GM23338 (cell line): ENCODE data around the gene UCN3. TPM values are rescaled to one million over a fixed set of nuclear protein-coding genes. Genes with fewer than 3 reads are reported as not detected.

Experiments used
- ATAC-seq: fragments of 200-7000 bp; cut with Tn5 transposase; 3 replicates; pipeline ENCODE4 v1.9.1; 2020
- DNase-seq: peaks from one replicate; pipeline ENCODE4 v3.0.0-alpha.2; 2015; ENCODE audit warnings: low spot score
- H2AFZ ChIP-seq: fragments of 200-600 bp; sonication (generic); 2 replicates; pipeline ENCODE4 v1.8.0; 2016; ENCODE audit warnings: antibody characterized with exemption, mild to moderate bottlenecking, moderate library complexity
- H3F3A ChIP-seq: fragments of 200-600 bp; sonication (generic); replicated peaks from 2 replicates; pipeline ENCODE4 v1.8.0; 2017; ENCODE audit warnings: antibody characterized with exemption, mixed run types, low read depth
- H3K27ac ChIP-seq: fragments of 200-600 bp; sonication (generic); 2 replicates; pipeline ENCODE4 v1.6.1; 2016; ENCODE audit warnings: low read depth
- H3K27me3 ChIP-seq: fragments of 200-600 bp; sonication (generic); 2 replicates; pipeline ENCODE4 v1.8.0; 2016; ENCODE audit warnings: mild to moderate bottlenecking, mixed run types, moderate library complexity; ENCODE audit not compliant: insufficient read depth
- H3K36me3 ChIP-seq: fragments of 200-600 bp; sonication (generic); 2 replicates; pipeline ENCODE4 v1.8.0; 2016; ENCODE audit warnings: mild to moderate bottlenecking; ENCODE audit not compliant: insufficient read depth
- H3K4me1 ChIP-seq: fragments of 200-600 bp; sonication (generic); 2 replicates; pipeline ENCODE4 v1.8.0; 2016; ENCODE audit warnings: mild to moderate bottlenecking, moderate library complexity; ENCODE audit not compliant: insufficient read depth
- H3K4me2 ChIP-seq: fragments of 200-600 bp; sonication (generic); 2 replicates; pipeline ENCODE4 v1.7.1; 2017; ENCODE audit warnings: mixed run types
- H3K4me3 ChIP-seq: fragments of 200-600 bp; sonication (generic); 2 replicates; pipeline ENCODE4 v1.6.1; 2016; ENCODE audit warnings: mixed run types
- H3K79me2 ChIP-seq: fragments of 200-600 bp; sonication (generic); replicated peaks from 2 replicates; pipeline ENCODE4 v1.8.0; 2017; ENCODE audit warnings: mild to moderate bottlenecking; ENCODE audit not compliant: insufficient read depth
- H3K9me2 ChIP-seq: fragments of 200-600 bp; sonication (generic); 2 replicates; pipeline ENCODE4 v1.8.0; 2017; ENCODE audit not compliant: insufficient read depth
- H4K20me1 ChIP-seq: fragments of 200-600 bp; sonication (generic); replicated peaks from 2 replicates; pipeline ENCODE4 v1.8.0; 2017; ENCODE audit warnings: mild to moderate bottlenecking; ENCODE audit not compliant: insufficient read depth
- H3K27ac Mint-ChIP-seq: 2 replicates; pipeline ENCODE4 v1.8.0; 2020; ENCODE audit warnings: inconsistent platforms, mild to moderate bottlenecking, moderate library complexity, mixed read lengths
- H3K27me3 Mint-ChIP-seq: 3 replicates; pipeline ENCODE4 v1.8.0; 2022; ENCODE audit warnings: low read depth, mild to moderate bottlenecking, moderate library complexity, mixed read lengths, inconsistent platforms; ENCODE audit not compliant: insufficient read depth, poor library complexity
- H3K36me3 Mint-ChIP-seq: 3 replicates; pipeline ENCODE4 v1.8.0; 2021; ENCODE audit warnings: low read depth, mild to moderate bottlenecking, inconsistent platforms, moderate library complexity, mixed read lengths
- H3K4me1 Mint-ChIP-seq: 3 replicates; pipeline ENCODE4 v1.8.0; 2020; ENCODE audit warnings: mild to moderate bottlenecking, inconsistent platforms, mixed read lengths
- H3K4me3 Mint-ChIP-seq: 3 replicates; pipeline ENCODE4 v1.8.0; 2021; ENCODE audit warnings: moderate library complexity, mild to moderate bottlenecking, inconsistent platforms, mixed read lengths
- H3K9me3 Mint-ChIP-seq: 3 replicates; pipeline ENCODE4 v1.8.0; 2020; ENCODE audit warnings: moderate library complexity, mild to moderate bottlenecking, inconsistent platforms, mixed read lengths
- ETS1 ChIP-seq: IDR thresholded peaks from 2 replicates; pipeline ENCODE4 v1.6.1; 2016; ENCODE audit warnings: antibody characterized with exemption
- EZH2phosphoT487 ChIP-seq: fragments of 200-600 bp; sonication (generic); IDR thresholded peaks from one replicate; pipeline ENCODE4 v1.8.1; 2018; ENCODE audit warnings: antibody characterized with exemption; ENCODE audit not compliant: unreplicated experiment
- REST ChIP-seq: IDR thresholded peaks from one replicate; pipeline ENCODE4 v1.6.1; 2018; ENCODE audit warnings: antibody characterized with exemption; ENCODE audit not compliant: unreplicated experiment
- ZNF114 ChIP-seq: fragments of 250-450 bp; sonication (Bioruptor Pico); IDR thresholded peaks from 2 replicates; pipeline ENCODE4 v1.5.0; 2020; ENCODE audit warnings: mild to moderate bottlenecking, moderate library complexity
- ZNF462 ChIP-seq: fragments of 250-450 bp; sonication (Bioruptor Pico); IDR thresholded peaks from 2 replicates; pipeline ENCODE4 v1.5.0; 2020; ENCODE audit warnings: mild to moderate bottlenecking, moderate library complexity
- polyA plus RNA-seq: library from polyadenylated mRNA; unstranded; fragments of >200 nt; fragmentation: Nextera tagmentation; extraction: Ambion mirVana; gene quantifications from 2 replicates; pipeline ENCODE4 v1.2.1, GENCODE V29; 2016
- total RNA-seq: library from RNA; depleted of rRNA; stranded (reverse); fragments of >200 nt; shearing (Covaris generic); gene quantifications from 2 replicates; pipeline ENCODE4 v1.2.3, GENCODE V29; 2014

The UCN3 gene
- total and polyA plus RNA-seq, 2 experiments from 2014 or later: not detected

GRCh38 chr10:5349362-5349761 is 15.4 kb upstream of the UCN3 start:
- Histone ChIP-seq H3K36me3 (no peaks in the 10 kb centered on the region), H2AFZ (no peak overlapping the region), H3K27ac (no peak overlapping the region), H3K79me2 (no peaks in the 10 kb centered on the region), H4K20me1 (no peaks in the 10 kb centered on the region), H3K9me2 (0 out of 2 replicates have a peak, but pooled peaks cover 2% of the 10 kb centered on the region), H3K4me3 (no peak overlapping the region), H3K27me3 (no peaks in the 10 kb centered on the region), H3K4me1 (no peaks in the 10 kb centered on the region), H3F3A (no peaks in the 10 kb centered on the region), H3K4me2 (no peak overlapping the region)
- Mint-ChIP-seq H3K4me3 (no peak overlapping the region), H3K27me3 (peaks cover 3% of the 10 kb centered on the region), H3K4me1 (peaks cover 13% of the 10 kb centered on the region; the same call in 2 of the 3 replicates), H3K36me3 (no peaks in the 10 kb centered on the region), H3K9me3 (no peaks in the 10 kb centered on the region), H3K27ac (no peak overlapping the region)
- no peak for ATAC-seq
- TF ChIP-seq ZNF114 (no peak), EZH2phosphoT487 (no peak), REST (no peak), ETS1 (no peak), ZNF462 (no peak)
- DNase-seq: no peak
